Measurements from ENCODE around the gene ABTB1. TPM values are rescaled to one million over a fixed set of nuclear protein-coding genes. Genes with fewer than 3 reads are reported as not detected.

Gene ABTB1
- total RNA-seq: 5.1 and 6.3 TPM in 2 replicates

DNA sequence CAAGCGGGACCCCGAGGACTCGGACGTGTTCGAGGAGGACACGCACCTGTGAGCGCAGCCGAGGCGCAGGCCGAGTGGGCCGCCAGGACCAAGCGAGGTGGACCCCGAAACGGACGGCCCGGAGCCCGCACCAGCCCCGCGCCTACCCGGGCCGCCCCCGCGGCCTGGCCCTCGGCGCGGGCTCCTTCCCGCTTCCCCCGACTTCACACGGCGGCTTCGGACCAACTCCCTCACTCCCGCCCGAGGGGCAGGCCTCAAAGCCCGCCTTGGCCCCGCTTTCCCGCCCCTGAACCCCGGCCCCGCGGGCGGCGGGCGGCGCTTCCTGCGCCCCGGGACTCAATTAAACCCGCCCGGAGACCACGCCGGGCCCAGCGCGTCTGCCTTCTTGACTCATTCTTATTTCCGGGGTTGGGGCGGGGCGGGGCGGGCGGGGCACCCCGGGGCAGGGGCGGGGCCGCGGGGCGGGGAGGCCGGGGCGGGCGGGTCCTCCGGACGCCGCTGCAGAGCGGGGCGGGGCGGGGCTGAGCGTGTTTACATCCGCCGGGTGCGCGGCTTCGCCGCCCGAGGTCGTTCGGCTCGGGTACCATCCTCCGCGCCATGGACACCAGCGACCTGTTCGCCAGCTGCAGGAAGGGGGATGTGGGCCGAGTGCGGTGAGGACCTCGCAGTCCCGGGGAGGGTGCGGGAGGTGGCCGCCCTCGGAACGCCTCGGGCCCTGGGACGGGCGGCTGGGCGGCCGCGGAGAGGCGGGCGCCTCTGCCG, at the start of gene ABTB1:
TSS of gene ABTB1 (plus strand) at position 524 of the 762 bp plus-strand sequence. CDS start at position 598, 74 bp downstream.

DNA sequence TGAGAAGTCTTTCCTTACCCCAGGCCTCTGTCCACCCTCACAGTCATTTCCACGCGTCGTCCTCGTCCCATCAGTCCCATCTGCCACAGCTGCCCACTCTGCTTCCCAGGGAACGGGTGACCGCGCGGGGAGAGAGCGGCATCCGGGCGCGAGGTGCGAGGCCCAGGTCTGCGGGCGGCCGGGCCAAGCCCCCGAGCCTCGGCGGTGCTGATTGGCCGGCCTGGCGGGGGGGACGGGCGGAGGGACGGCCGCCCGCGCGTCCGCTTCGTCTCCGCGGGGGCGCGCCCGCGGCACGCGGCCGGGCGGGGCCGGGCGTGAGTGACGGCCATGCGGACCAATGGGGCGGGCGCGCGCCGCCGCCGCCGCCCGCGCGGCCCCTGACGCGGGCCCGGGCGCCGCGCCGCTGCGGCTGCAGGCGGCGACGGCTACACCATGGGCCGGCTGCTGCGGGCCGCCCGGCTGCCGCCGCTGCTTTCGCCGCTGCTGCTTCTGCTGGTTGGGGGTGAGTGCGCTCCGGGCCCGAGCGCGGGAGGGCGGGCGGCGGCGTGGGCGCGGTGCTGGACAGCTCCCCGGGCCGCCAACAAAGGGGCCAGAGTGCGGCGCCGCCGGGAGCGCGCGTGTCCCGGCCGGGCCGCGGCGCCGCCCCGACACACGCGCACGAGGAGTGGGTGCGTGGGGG, 43.8 kb upstream of the ABTB1 start, which contains the start of gene PODXL2:
TSS of gene PODXL2 (plus strand) at position 398 of the 679 bp plus-strand sequence. CDS start at position 433, 35 bp downstream.

Other genes with a start within 250 kb of the ABTB1 start
- gene TPRA1, start 82.2 kb upstream of the ABTB1 start, total RNA-seq: 20.9 and 27.9 TPM in 2 replicates
- 51.6 and 89.6 TPM in 2 replicates for gene MCM2, start 74.5 kb upstream of the ABTB1 start, total RNA-seq
- gene PODXL2, start 43.8 kb upstream of the ABTB1 start, total RNA-seq: 4.4 and 7.7 TPM in 2 replicates
- 66.0 and 68.4 TPM in 2 replicates for gene MGLL, start 149.6 kb downstream of the ABTB1 start, total RNA-seq
- gene KBTBD12, start 242.3 kb downstream of the ABTB1 start, total RNA-seq: not detected in 2 replicates